H1 (cell line): ENCODE results near the gene TVP23A. TPM values are rescaled to one million over a fixed set of nuclear protein-coding genes. Genes with fewer than 3 reads are reported as not detected.
"Not testable (repeated sequence)": the region's sequence is repeated elsewhere in the genome, so short reads cannot be mapped to it uniquely, and the experiment has no call there.

ENCODE experiments used
- CTCF ChIA-PET: fragments of 300-600 bp; sonication (Branson Sonifier 250); formaldehyde crosslinking; loops from one replicate; lab custom pipeline; 2021; ENCODE audit not compliant: partially characterized antibody; lab: Charles Lee
- POLR2A ChIA-PET: fragments of 300-600 bp; sonication (Branson Sonifier 250); formaldehyde crosslinking; loops from one replicate; lab custom pipeline; 2021; ENCODE audit warnings: inconsistent platforms; ENCODE audit not compliant: partially characterized antibody; lab: Charles Lee
- DNase-seq, 2 experiments: peaks; one replicate each; pipeline versions ENCODE4 v3.0.0 to v3.0.0-alpha.2; 2010 to 2022; ENCODE audit warnings: low spot score in 2 of 2, low read depth in 1 of 2, mixed read lengths in 1 of 2
- FAIRE-seq: peaks from 2 replicates; lab custom pipeline; 2011; peaks lifted over from hg19 to GRCh38; lab: Jason Lieb, UNC
- H2AFZ ChIP-seq: 2 replicates; pipeline ENCODE4 v1.8.1; 2012; ENCODE audit warnings: low read length, inconsistent platforms
- H2AK5ac ChIP-seq: 2 replicates; pipeline ENCODE4 v1.6.1; 2013; ENCODE audit warnings: low read depth, low read length
- H2BK120ac ChIP-seq: replicated peaks from 2 replicates; pipeline ENCODE3; 2013; ENCODE audit warnings: low read depth, low read length, inconsistent platforms
- H2BK12ac ChIP-seq: 2 replicates; pipeline ENCODE4 v1.6.1; 2013; ENCODE audit warnings: low read depth, low read length
- H2BK15ac ChIP-seq: 2 replicates; pipeline ENCODE4 v1.6.1; 2013; ENCODE audit warnings: low read length
- H2BK20ac ChIP-seq: 2 replicates; pipeline ENCODE4 v1.6.1; 2013; ENCODE audit warnings: low read length
- H2BK5ac ChIP-seq: 2 replicates; pipeline ENCODE4 v1.6.1; 2013; ENCODE audit warnings: low read depth, low read length
- H3K14ac ChIP-seq: 2 replicates; pipeline ENCODE4 v1.6.1; 2013; ENCODE audit warnings: inconsistent platforms; ENCODE audit not compliant: insufficient read length
- H3K18ac ChIP-seq: 2 replicates; pipeline ENCODE4 v1.6.1; 2013; ENCODE audit warnings: low read length; ENCODE audit errors: extremely low read depth
- H3K23ac ChIP-seq: 2 replicates; pipeline ENCODE4 v1.6.1; 2013; ENCODE audit warnings: inconsistent platforms; ENCODE audit not compliant: insufficient read length
- H3K23me2 ChIP-seq: 2 replicates; pipeline ENCODE4 v1.6.1; 2013; ENCODE audit warnings: low read depth, low read length
- H3K27ac ChIP-seq: 2 replicates; pipeline ENCODE4 v1.6.1; 2011; ENCODE audit warnings: low read depth, low read length, inconsistent platforms
- H3K27me3 ChIP-seq, 4 experiments: replicated peaks in 1 of 4; 1 replicate in 1 of 4; 2 replicates in 3 of 4; pipeline versions ENCODE4 v1.6.1 to v1.8.1; 2011 to 2013; ENCODE audit warnings: low read length in 3 of 4, mild to moderate bottlenecking in 3 of 4, inconsistent platforms in 2 of 4, mixed read lengths in 2 of 4, moderate library complexity in 1 of 4; ENCODE audit not compliant: control insufficient read depth in 3 of 4, insufficient read depth in 3 of 4; ENCODE audit errors: extremely low read depth in 1 of 4
- H3K36me3 ChIP-seq, 4 experiments: 2 replicates each; pipeline versions ENCODE4 v1.6.1 to v1.8.1; 2011 to 2013; ENCODE audit warnings: mild to moderate bottlenecking in 4 of 4, low read length in 3 of 4, moderate library complexity in 2 of 4, control low read depth in 1 of 4, inconsistent platforms in 1 of 4; ENCODE audit not compliant: insufficient read depth in 4 of 4, control insufficient read depth in 2 of 4
- H3K4ac ChIP-seq: replicated peaks from 2 replicates; pipeline ENCODE3; 2013; ENCODE audit warnings: low read length, low read depth, mixed read lengths, inconsistent platforms; ENCODE audit not compliant: insufficient read length
- H3K4me1 ChIP-seq, 4 experiments: replicated peaks in 1 of 4; 1 replicate in 1 of 4; 2 replicates in 3 of 4; pipeline versions ENCODE4 v1.6.1 to v1.8.1; 2011 to 2013; ENCODE audit warnings: low read length in 3 of 4, inconsistent platforms in 2 of 4, mixed read lengths in 1 of 4; ENCODE audit not compliant: insufficient read depth in 4 of 4, control insufficient read depth in 3 of 4
- H3K4me2 ChIP-seq, 2 experiments: 2 replicates each; pipeline versions ENCODE4 v1.6.1 to v1.8.1; 2011 to 2013; ENCODE audit warnings: low read depth in 2 of 2, low read length in 2 of 2, control low read depth in 1 of 2, inconsistent platforms in 1 of 2, mild to moderate bottlenecking in 1 of 2; ENCODE audit not compliant: insufficient read depth in 1 of 2
- H3K4me3 ChIP-seq, 4 experiments: fragments of 200-600, 300-600 bp in 1 of 4; sonication (generic), shearing (Covaris generic), sonication (Bioruptor Twin) in 1 of 4; 2 replicates each; pipeline versions ENCODE4 v1.5.1 to v1.8.1; 2011 to 2016; ENCODE audit warnings: low read length in 4 of 4, low read depth in 3 of 4, control low read depth in 2 of 4, inconsistent platforms in 2 of 4, mild to moderate bottlenecking in 2 of 4, mixed read lengths in 1 of 4, moderate library complexity in 1 of 4; ENCODE audit not compliant: insufficient read depth in 2 of 4; ENCODE audit errors: extremely low read depth in 1 of 4
- H3K56ac ChIP-seq: replicated peaks from 2 replicates; pipeline ENCODE3; 2013; ENCODE audit warnings: low read depth, mild to moderate bottlenecking, mixed read lengths, low read length, inconsistent platforms; ENCODE audit not compliant: insufficient read length
- H3K79me1 ChIP-seq: 2 replicates; pipeline ENCODE4 v1.6.1; 2013; ENCODE audit warnings: low read depth, low read length, control low read depth
- H3K79me2 ChIP-seq, 2 experiments: 2 replicates each; pipeline versions ENCODE4 v1.6.1 to v1.8.1; 2012 to 2013; ENCODE audit warnings: low read length in 2 of 2, mild to moderate bottlenecking in 2 of 2, inconsistent platforms in 1 of 2; ENCODE audit not compliant: insufficient read depth in 2 of 2, control insufficient read depth in 1 of 2
- H3K9ac ChIP-seq, 4 experiments: replicated peaks in 1 of 4; 1 replicate in 1 of 4; 2 replicates in 3 of 4; pipeline versions ENCODE4 v1.6.1 to v1.8.1; 2011 to 2013; ENCODE audit warnings: low read depth in 3 of 4, low read length in 3 of 4, control low read depth in 2 of 4, mild to moderate bottlenecking in 2 of 4, moderate library complexity in 2 of 4, inconsistent platforms in 1 of 4; ENCODE audit errors: extremely low read depth in 1 of 4
- H3K9me3 ChIP-seq, 2 experiments: 2 replicates each; pipeline versions ENCODE4 v1.6.1 to v1.8.1; 2012 to 2013; ENCODE audit warnings: mild to moderate bottlenecking in 2 of 2, moderate library complexity in 2 of 2, control low read depth in 1 of 2, inconsistent platforms in 1 of 2, low read depth in 1 of 2, low read length in 1 of 2, mixed read lengths in 1 of 2; ENCODE audit not compliant: insufficient read depth in 2 of 2
- H4K20me1 ChIP-seq, 2 experiments: replicated peaks in 1 of 2; 2 replicates each; pipeline versions ENCODE3 to v1.8.1; 2011 to 2013; ENCODE audit warnings: inconsistent platforms in 2 of 2, low read length in 2 of 2, mild to moderate bottlenecking in 1 of 2; ENCODE audit not compliant: insufficient read depth in 2 of 2, control insufficient read depth in 1 of 2
- H4K5ac ChIP-seq: 2 replicates; pipeline ENCODE4 v1.6.1; 2013; ENCODE audit warnings: low read length, low read depth, mixed read lengths, inconsistent platforms; ENCODE audit not compliant: insufficient read length
- H4K8ac ChIP-seq: 2 replicates; pipeline ENCODE4 v1.8.0; 2013; ENCODE audit warnings: mild to moderate bottlenecking, moderate library complexity, low read length, inconsistent platforms; ENCODE audit not compliant: insufficient read depth; ENCODE audit errors: extremely low read depth
- H4K91ac ChIP-seq: replicated peaks from 2 replicates; pipeline ENCODE3; 2013; ENCODE audit warnings: low read length, mixed read lengths, inconsistent platforms; ENCODE audit not compliant: insufficient read length
- WGBS, 2 experiments: shearing (Covaris generic) in 1 of 2; methylation state at CpG; one replicate each; pipeline versions ENCODE4 v1.1.6 to v1.1.7; 2013 to 2015; ENCODE audit warnings: low lambda C conversion rate in 2 of 2, mixed read lengths in 2 of 2, inconsistent platforms in 1 of 2, low coverage in 1 of 2, missing lambda C conversion rate in 1 of 2; ENCODE audit not compliant: insufficient replicate concordance in 2 of 2, insufficient coverage in 1 of 2, insufficient read length in 1 of 2; ENCODE audit errors: extremely low coverage in 1 of 2, missing lambda C conversion rate in 1 of 2; 5-methylcytosine and 5-hydroxymethylcytosine counted together
- polyA plus RNA-seq, 7 experiments: library from polyadenylated mRNA; depleted of rRNA in 3 of 7; stranded (reverse) in 5 of 7; unstranded in 2 of 7; fragments of >200 nt in 5 of 7; fragments of 200-250 nt in 2 of 7; gene quantifications; 1 replicate in 5 of 7; 2 replicates in 1 of 7; 4 replicates in 1 of 7; pipeline versions ENCODE4 v1.2.1 to v1.2.3, GENCODE V29; 2011 to 2013; ENCODE audit warnings: missing spikeins in 2 of 7, mixed read lengths in 2 of 7
- total RNA-seq: library from RNA; stranded (reverse); fragmentation: NEBNext Ultra II Directional; extraction: Animal tissue kit (Norgen Biotek cat#: 25700); gene quantifications from 2 replicates; pipeline ENCODE4 v1.2.1, GENCODE V29; 2021

The TVP23A gene
- total and polyA plus RNA-seq, 2 of the 8 experiments (the other 6 are each of a cell fraction or from before 2014, with no cell fraction given), result 2.2 to 3.1 TPM

DNA sequence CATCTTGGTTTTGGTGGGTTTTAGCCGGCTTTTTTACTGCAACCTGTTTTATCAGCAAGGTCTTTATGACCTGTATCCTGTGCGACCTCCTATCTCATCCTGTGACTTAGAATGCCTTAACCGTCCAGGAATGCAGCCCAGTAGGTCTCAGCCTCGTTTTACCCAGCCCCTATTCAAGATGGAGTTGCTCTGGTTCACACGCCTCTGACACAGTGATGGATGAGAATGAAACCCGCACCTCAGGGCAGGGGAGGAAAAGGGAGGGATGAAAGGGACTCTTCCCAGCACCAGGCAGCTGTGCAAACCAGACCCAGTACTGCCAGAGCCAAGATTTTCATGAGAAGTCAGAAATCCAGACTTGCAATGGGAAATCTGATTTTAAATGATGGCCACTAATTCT, 41.7 kb downstream of the TVP23A start:
- H2BK5ac ChIP-seq, H3K36me3 ChIP-seq, H3K79me2 ChIP-seq, H3K79me1 ChIP-seq, H3K27me3 ChIP-seq, H4K5ac ChIP-seq, H2AFZ ChIP-seq, H2BK15ac ChIP-seq, H3K9me3 ChIP-seq, DNase-seq, FAIRE-seq, H3K4me3 ChIP-seq, CTCF ChIA-PET, H4K8ac ChIP-seq, H3K23me2 ChIP-seq, H4K91ac ChIP-seq, H3K4ac ChIP-seq, H3K56ac ChIP-seq, H3K4me2 ChIP-seq, POLR2A ChIA-PET, H3K14ac ChIP-seq, H2BK12ac ChIP-seq, H3K23ac ChIP-seq, H3K9ac ChIP-seq, H2AK5ac ChIP-seq, H3K4me1 ChIP-seq, H3K27ac ChIP-seq, H2BK20ac ChIP-seq, H4K20me1 ChIP-seq, H3K18ac ChIP-seq, H2BK120ac ChIP-seq: not testable (repeated sequence)
- 91% methylated on average over 6 of the region's 6 CpGs; no CpG with 5 or more reads in 1 of the 2 experiments for WGBS, 2 experiments
